ENCODE measurements around the gene RFX6. TPM values are rescaled to one million over a fixed set of nuclear protein-coding genes. Genes with fewer than 3 reads are reported as not detected.
A peak's percentile ranks its signal among the peaks of the same experiment; 100 is the strongest.

The RFX6 gene
- total and polyA plus RNA-seq, 4 donors: not detected

GRCh38 chr6:116969211-116969863 lies 92.3 kb downstream of the RFX6 start:
- Histone ChIP-seq H3K27me3 (ENCODE audit: control insufficient read depth in 4 of 4, insufficient read depth in 4 of 4, low read length in 3 of 4) (no peaks in the 10 kb centered on the region), H3K27ac (ENCODE audit: low read depth in 1 of 2, low read length in 2 of 2) (no peak overlapping the region), H3K36me3 (ENCODE audit: control insufficient read depth in 4 of 4, insufficient read depth in 3 of 4, low read depth in 1 of 4, low read length in 3 of 4) (no peaks in the 10 kb centered on the region), H3K4me3 (ENCODE audit: low read depth in 1 of 3, low read length in 3 of 3) (no peak overlapping the region), H3K4me1 (ENCODE audit: control insufficient read depth in 4 of 4, insufficient read depth in 4 of 4, low read length in 3 of 4) (peaks cover 0 to 7% (median 0%) of the 10 kb centered on the region in 4 donors), H3K9me3 (ENCODE audit: control insufficient read depth in 4 of 4, low read length in 3 of 4) (no peaks in the 10 kb centered on the region), H3K9ac (ENCODE audit: low read depth in 1 of 2, low read length in 2 of 2) (no peak overlapping the region)
- 29% methylated on average over 5 of the region's 5 CpGs for WGBS
- TF ChIP-seq MAX (IDR thresholded peaks at IDR 0.05) (no peak), RXRA (IDR thresholded peaks at IDR 0.05) (no peak), SP1 (IDR thresholded peaks at IDR 0.05) (no peak), FOXA1 (IDR thresholded peaks at IDR 0.05) (no peak), HNF4G (IDR thresholded peaks at IDR 0.05) (no peak), NR2F2 (IDR thresholded peaks at IDR 0.05) (no peak), RAD21 (IDR thresholded peaks at IDR 0.05) (peak; percentile 92 to 94), EGR1 (IDR thresholded peaks at IDR 0.05; ENCODE audit: low read depth in 2 of 2) (no peak), REST (IDR thresholded peaks at IDR 0.05) (no peak), ZBTB33 (IDR thresholded peaks at IDR 0.05) (no peak)
- TF ChIP-seq, protein P1, sequence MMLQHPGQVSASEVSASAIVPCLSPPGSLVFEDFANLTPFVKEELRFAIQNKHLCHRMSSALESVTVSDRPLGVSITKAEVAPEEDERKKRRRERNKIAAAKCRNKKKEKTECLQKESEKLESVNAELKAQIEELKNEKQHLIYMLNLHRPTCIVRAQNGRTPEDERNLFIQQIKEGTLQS (IDR thresholded peaks at IDR 0.05): no peak
- TF ChIP-seq, protein P2, sequence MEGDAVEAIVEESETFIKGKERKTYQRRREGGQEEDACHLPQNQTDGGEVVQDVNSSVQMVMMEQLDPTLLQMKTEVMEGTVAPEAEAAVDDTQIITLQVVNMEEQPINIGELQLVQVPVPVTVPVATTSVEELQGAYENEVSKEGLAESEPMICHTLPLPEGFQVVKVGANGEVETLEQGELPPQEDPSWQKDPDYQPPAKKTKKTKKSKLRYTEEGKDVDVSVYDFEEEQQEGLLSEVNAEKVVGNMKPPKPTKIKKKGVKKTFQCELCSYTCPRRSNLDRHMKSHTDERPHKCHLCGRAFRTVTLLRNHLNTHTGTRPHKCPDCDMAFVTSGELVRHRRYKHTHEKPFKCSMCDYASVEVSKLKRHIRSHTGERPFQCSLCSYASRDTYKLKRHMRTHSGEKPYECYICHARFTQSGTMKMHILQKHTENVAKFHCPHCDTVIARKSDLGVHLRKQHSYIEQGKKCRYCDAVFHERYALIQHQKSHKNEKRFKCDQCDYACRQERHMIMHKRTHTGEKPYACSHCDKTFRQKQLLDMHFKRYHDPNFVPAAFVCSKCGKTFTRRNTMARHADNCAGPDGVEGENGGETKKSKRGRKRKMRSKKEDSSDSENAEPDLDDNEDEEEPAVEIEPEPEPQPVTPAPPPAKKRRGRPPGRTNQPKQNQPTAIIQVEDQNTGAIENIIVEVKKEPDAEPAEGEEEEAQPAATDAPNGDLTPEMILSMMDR (IDR thresholded peaks at IDR 0.05; ENCODE audit: low read depth, low read length, missing input control): peak; percentile 69
- no peak for DNase-seq (ENCODE audit: low spot score)

- Histone ChIP-seq H3K27me3 (ENCODE audit: control insufficient read depth in 4 of 4, insufficient read depth in 4 of 4, low read length in 3 of 4) (no peaks in the 10 kb centered on the region), H3K9ac (ENCODE audit: low read depth in 1 of 2, low read length in 2 of 2) (no peak overlapping the region), H3K9me3 (ENCODE audit: control insufficient read depth in 4 of 4, low read length in 3 of 4) (no peaks in the 10 kb centered on the region), H3K27ac (ENCODE audit: low read depth in 1 of 2, low read length in 2 of 2) (no peak overlapping the region), H3K36me3 (ENCODE audit: control insufficient read depth in 4 of 4, insufficient read depth in 3 of 4, low read depth in 1 of 4, low read length in 3 of 4) (no peaks in the 10 kb centered on the region), H3K4me3 (ENCODE audit: low read depth in 1 of 3, low read length in 3 of 3) (no peak overlapping the region), H3K4me1 (ENCODE audit: control insufficient read depth in 4 of 4, insufficient read depth in 4 of 4, low read length in 3 of 4) (peaks cover 0 to 7% (median 0%) of the 10 kb centered on the region in 4 donors)
- peak; percentile 77 to 82 for TF ChIP-seq RAD21 (IDR thresholded peaks at IDR 0.05)
- TF ChIP-seq HNF4G (IDR thresholded peaks at IDR 0.05): no peak
- TF ChIP-seq, protein P2 (IDR thresholded peaks at IDR 0.05; ENCODE audit: low read depth, low read length, missing input control): peak; percentile 59
- TF ChIP-seq YY1 (IDR thresholded peaks at IDR 0.05): no peak
- TF ChIP-seq, protein P1 (IDR thresholded peaks at IDR 0.05): no peak
- no peak for TF ChIP-seq JUND (IDR thresholded peaks at IDR 0.05)
- TF ChIP-seq ZBTB33 (IDR thresholded peaks at IDR 0.05): no peak
- no peak for TF ChIP-seq NR2F2 (IDR thresholded peaks at IDR 0.05)
- no peak for DNase-seq (ENCODE audit: low spot score)
- 0% methylated on average over 1 of the region's 1 CpG for WGBS
Observed at GRCh38 chr6:116971959-116972358, 94.9 kb downstream of the RFX6 start.
